A204.1 (cell line): ENCODE data around the gene C1QTNF9B.
A peak's percentile ranks its signal among the peaks of the same experiment; 100 is the strongest.
"Not testable (repeated sequence)": the region's sequence is repeated elsewhere in the genome, so short reads cannot be mapped to it uniquely, and the experiment has no call there.

Experiments used
- FAIRE-seq: peaks from 2 replicates; lab custom pipeline; 2012; peaks lifted over from hg19 to GRCh38; lab: Jason Lieb, UNC

The C1QTNF9B gene

GRCh38 chr13:23893791-23894190, 3.5 kb downstream of the C1QTNF9B start:
- not testable (repeated sequence) for FAIRE-seq

GRCh38 chr13:23889615-23890607, 7.4 kb downstream of the C1QTNF9B start:
- no peak for FAIRE-seq

GRCh38 chr13:23888658-23889614, 8.4 kb downstream of the C1QTNF9B start, which contains the start of gene MIPEP:
Gene MIPEP, minus strand, starts transcription at chr13:23889400. Its CDS starts 80 bp downstream, at chr13:23889320.
- FAIRE-seq, result peak; percentile 54

- FAIRE-seq, result not testable (repeated sequence)
These were observed 12.9 kb downstream of the C1QTNF9B start for GRCh38 chr13:23884361-23884760.

- FAIRE-seq, result no peak
These were observed 14.0 kb downstream of the C1QTNF9B start for GRCh38 chr13:23883255-23883654.

GRCh38 chr13:23881402-23881800, 15.9 kb downstream of the C1QTNF9B start:
- not testable (repeated sequence) for FAIRE-seq

GRCh38 chr13:23880493-23881401, 16.6 kb downstream of the C1QTNF9B start:
- not testable (repeated sequence) for FAIRE-seq

- no peak for FAIRE-seq
These were observed 20.0 kb downstream of the C1QTNF9B start for GRCh38 chr13:23877286-23877685.

GRCh38 chr13:23876265-23876664, 21.0 kb downstream of the C1QTNF9B start:
- FAIRE-seq, result no peak

- peak; percentile 98 for FAIRE-seq
These were observed 25.6 kb downstream of the C1QTNF9B start for GRCh38 chr13:23871616-23872220.

GRCh38 chr13:23870356-23871140, 26.8 kb downstream of the C1QTNF9B start:
- FAIRE-seq, result peak; percentile 95

- no peak for FAIRE-seq
These were observed 28.8 kb downstream of the C1QTNF9B start for GRCh38 chr13:23868521-23868920.

GRCh38 chr13:23867027-23867491, 30.2 kb downstream of the C1QTNF9B start:
- FAIRE-seq, result no peak

GRCh38 chr13:23866420-23867026, 30.8 kb downstream of the C1QTNF9B start:
- FAIRE-seq, result no peak

GRCh38 chr13:23865906-23866305, 31.4 kb downstream of the C1QTNF9B start:
- FAIRE-seq, result no peak

GRCh38 chr13:23865026-23865425, 32.3 kb downstream of the C1QTNF9B start:
- no peak for FAIRE-seq

GRCh38 chr13:23861310-23861709, 36.0 kb downstream of the C1QTNF9B start:
- FAIRE-seq, result no peak

GRCh38 chr13:23859904-23860303, 37.4 kb downstream of the C1QTNF9B start:
- no peak for FAIRE-seq

GRCh38 chr13:23859455-23859854, 37.8 kb downstream of the C1QTNF9B start:
- no peak for FAIRE-seq

GRCh38 chr13:23858546-23858945, 38.8 kb downstream of the C1QTNF9B start:
- FAIRE-seq, result no peak
